Common myeloid progenitor, CD34-positive (primary cell): ENCODE measurements around the gene RPL36.
A peak's percentile ranks its signal among the peaks of the same experiment; 100 is the strongest.
"Not testable (repeated sequence)": the region's sequence is repeated elsewhere in the genome, so short reads cannot be mapped to it uniquely, and the experiment has no call there.

Source experiments
- CTCF ChIA-PET: fragments of 350-600 bp; sonication (Branson Sonifier 250); formaldehyde crosslinking; loops from one replicate; lab custom pipeline; 2021; ENCODE audit warnings: antibody characterized with exemption; lab: Charles Lee
- POLR2A ChIA-PET: fragments of 350-600 bp; sonication (Branson Sonifier 250); formaldehyde crosslinking; loops from one replicate; lab custom pipeline; 2021; ENCODE audit warnings: antibody characterized with exemption; lab: Charles Lee
- DNase-seq, 3 donors: peaks; one replicate each; pipeline versions ENCODE4 v3.0.0 to v3.0.0-alpha.2; 2013
- H3K27ac ChIP-seq, 2 experiments: 1 replicate in 1 of 2; 2 replicates in 1 of 2; pipeline ENCODE4 v1.7.0; 2013; ENCODE audit warnings: inconsistent platforms in 2 of 2, low read length in 2 of 2, mild to moderate bottlenecking in 2 of 2, low read depth in 1 of 2, moderate library complexity in 1 of 2; ENCODE audit not compliant: severe bottlenecking in 2 of 2, insufficient read depth in 1 of 2, poor library complexity in 1 of 2
- H3K27me3 ChIP-seq, 5 experiments: replicated peaks in 2 of 5; 1 replicate in 3 of 5; 2 replicates in 2 of 5; pipeline versions ENCODE4 v1.6.1 to v1.7.0; 2013; ENCODE audit warnings: low read length in 4 of 5, mild to moderate bottlenecking in 2 of 5, moderate library complexity in 2 of 5, inconsistent platforms in 1 of 5; ENCODE audit not compliant: insufficient read depth in 5 of 5, control insufficient read depth in 4 of 5
- H3K36me3 ChIP-seq, 4 experiments: 1 replicate in 2 of 4; 2 replicates in 2 of 4; pipeline versions ENCODE4 v1.6.1 to v1.7.0; 2013; ENCODE audit warnings: low read length in 3 of 4, control low read depth in 1 of 4, mild to moderate bottlenecking in 1 of 4; ENCODE audit not compliant: control insufficient read depth in 4 of 4, insufficient read depth in 4 of 4
- H3K4me1 ChIP-seq, 4 experiments: 1 replicate in 3 of 4; 2 replicates in 1 of 4; pipeline versions ENCODE4 v1.6.1 to v1.7.1; 2013; ENCODE audit warnings: low read length in 3 of 4, mild to moderate bottlenecking in 3 of 4, control low read depth in 1 of 4, inconsistent platforms in 1 of 4, moderate library complexity in 1 of 4; ENCODE audit not compliant: control insufficient read depth in 4 of 4, insufficient read depth in 4 of 4; ENCODE audit errors: control extremely low read depth in 1 of 4
- H3K4me3 ChIP-seq, 7 experiments: 1 replicate in 4 of 7; 2 replicates in 3 of 7; pipeline versions ENCODE4 v1.5.1 to v1.7.0; 2013; ENCODE audit warnings: mild to moderate bottlenecking in 7 of 7, low read length in 6 of 7, moderate library complexity in 6 of 7, inconsistent platforms in 2 of 7, low read depth in 2 of 7, control low read depth in 1 of 7; ENCODE audit not compliant: insufficient read depth in 4 of 7, control insufficient read depth in 1 of 7; ENCODE audit errors: extremely low read depth in 1 of 7
- H3K9me3 ChIP-seq, 5 experiments: 1 replicate in 4 of 5; 2 replicates in 1 of 5; pipeline versions ENCODE4 v1.6.1 to v1.7.1; 2013; ENCODE audit warnings: low read length in 4 of 5, mild to moderate bottlenecking in 2 of 5, inconsistent platforms in 1 of 5, low read depth in 1 of 5, moderate library complexity in 1 of 5; ENCODE audit not compliant: control insufficient read depth in 4 of 5, insufficient read depth in 2 of 5; ENCODE audit errors: control extremely low read depth in 1 of 5
- WGBS: methylation state at CpG from one replicate; pipeline ENCODE4 v1.1.5; 2013; ENCODE audit not compliant: insufficient coverage; 5-methylcytosine and 5-hydroxymethylcytosine counted together

The RPL36 gene

GRCh38 chr19:5687360-5688198, 2.5 kb upstream of the RPL36 start:
- Histone ChIP-seq H3K4me3 (peak overlapping the region in 5 of 7 experiments; percentile 15 to 82 (median 70)), H3K36me3 (peaks cover 0 to 19% (median 7%) of the 10 kb centered on the region in 4 experiments), H3K9me3 (no peaks in the 10 kb centered on the region), H3K27ac (no peak overlapping the region), H3K4me1 (peaks cover 0 to 35% (median 28%) of the 10 kb centered on the region in 4 experiments), H3K27me3 (no peaks in the 10 kb centered on the region)
- POLR2A ChIA-PET = interaction anchor here (1.3 kb wide), 1 partner anchor 32 kb away, joined by 3 read pairs; the partner anchor contains the start of genes CATSPERD and LONP1
- CTCF ChIA-PET = interaction anchor here (0.7 to 3.8 kb wide), 7 partner anchors 8 to 107 kb away, joined by 3 to 16 read pairs (median 4); partner anchors contain the start of genes CATSPERD and LONP1
- 55% methylated on average over 63 of the region's 76 CpGs for WGBS
- no peak for DNase-seq

- CTCF ChIA-PET = interaction anchor here (0.6 to 3.8 kb wide), 8 partner anchors 9 to 144 kb away, joined by 3 to 16 read pairs (median 5); partner anchors contain the start of genes CATSPERD, LONP1, SAFB and SAFB2
- H3K36me3 ChIP-seq = peaks cover 0 to 27% (median 13%) of the 10 kb centered on the region in 4 experiments
- H3K27ac ChIP-seq, H3K9me3 ChIP-seq, H3K27me3 ChIP-seq, H3K4me3 ChIP-seq, DNase-seq, POLR2A ChIA-PET: not testable (repeated sequence)
- 99% methylated on average over 10 of the region's 13 CpGs for WGBS
- peaks cover 0 to 35% (median 28%) of the 10 kb centered on the region in 4 experiments for H3K4me1 ChIP-seq
Measured at GRCh38 chr19:5688262-5688881, 1.7 kb upstream of the RPL36 start.

GRCh38 chr19:5690955-5691821, 1.1 kb downstream of the RPL36 start:
- no peaks in the 10 kb centered on the region for H3K9me3 ChIP-seq
- CTCF ChIA-PET = interaction anchor here (0.9 to 1.0 kb wide), 2 partner anchors 21 to 72 kb away, joined by 3 read pairs; no protein-coding TSS in a partner anchor
- H3K4me1 ChIP-seq = peaks cover 0 to 31% (median 25%) of the 10 kb centered on the region in 4 experiments
- 4% methylated on average over 44 of the region's 54 CpGs for WGBS
- peak overlapping the region; percentile 92 to 94 for H3K27ac ChIP-seq
- peak in 2 of 3 donors; percentile 37 to 53 for DNase-seq
- H3K4me3 ChIP-seq = peak overlapping the region; percentile 69 to 99 (median 88)
- H3K27me3 ChIP-seq = no peaks in the 10 kb centered on the region
- POLR2A ChIA-PET = interaction anchor here (0.9 to 1.9 kb wide), 3 partner anchors 12 to 29 kb away, joined by 3 to 8 read pairs (median 3); partner anchors contain the start of genes CATSPERD and LONP1
- peaks cover 0 to 55% (median 38%) of the 10 kb centered on the region in 4 experiments for H3K36me3 ChIP-seq

- peaks cover 0 to 64% (median 43%) of the 10 kb centered on the region in 4 experiments for H3K36me3 ChIP-seq
- 85% methylated on average over 33 of the region's 42 CpGs for WGBS
- H3K27me3 ChIP-seq = no peaks in the 10 kb centered on the region
Measured at GRCh38 chr19:5691822-5692722, 2.0 kb downstream of the RPL36 start.

GRCh38 chr19:5692723-5693194, 2.7 kb downstream of the RPL36 start:
- 88% methylated on average over 3 of the region's 7 CpGs for WGBS
- ChIA-PET POLR2A (no interaction called here), CTCF (interaction anchor here (0.6 kb wide), 1 partner anchor 1964 kb away, joined by 4 read pairs; no protein-coding TSS in a partner anchor)
- Histone ChIP-seq H3K27ac (peak overlapping the region in 1 of 2 experiments; percentile 43), H3K27me3 (no peaks in the 10 kb centered on the region), H3K36me3 (peaks cover 0 to 71% (median 46%) of the 10 kb centered on the region in 4 experiments), H3K9me3 (no peaks in the 10 kb centered on the region), H3K4me3 (no peak overlapping the region), H3K4me1 (peaks cover 0 to 20% (median 15%) of the 10 kb centered on the region in 4 experiments)
- no peak for DNase-seq

More at GRCh38 chr19:5691822-5692722, 2.0 kb downstream of the RPL36 start:
- Histone ChIP-seq H3K9me3 (no peaks in the 10 kb centered on the region), H3K27ac (peak overlapping the region; percentile 7 to 43), H3K4me1 (peaks cover 0 to 26% (median 20%) of the 10 kb centered on the region in 4 experiments), H3K4me3 (peak overlapping the region in 4 of 7 experiments; percentile 80 to 99 (median 93))
- ChIA-PET POLR2A (interaction anchor here (0.9 to 1.9 kb wide), 2 partner anchors 12 to 28 kb away, joined by 3 to 8 read pairs; partner anchors contain the start of genes CATSPERD and LONP1), CTCF (interaction anchor here (0.9 kb wide), 1 partner anchor 73 kb away, joined by 3 read pairs; no protein-coding TSS in a partner anchor)
- DNase-seq = no peak
